Measurements from ENCODE around the gene SPN.

- TF ChIP-seq REST (IDR thresholded peaks at IDR 0.05; ENCODE audit: insufficient read depth in 1 of 2, low read depth in 2 of 2, low read length in 2 of 2) = no peak
- TF ChIP-seq POLR2AphosphoS5 (IDR thresholded peaks at IDR 0.05; ENCODE audit: low read depth, low read length) = no peak
- no peak for TF ChIP-seq TAF1 (IDR thresholded peaks at IDR 0.05; ENCODE audit: borderline replicate concordance, insufficient read depth, low read length)
- no peak for TF ChIP-seq SIN3A (IDR thresholded peaks at IDR 0.05; ENCODE audit: borderline replicate concordance, insufficient read depth, low read length)
- no peak for TF ChIP-seq FOXP2 (optimal IDR thresholded peaks at IDR 0.05; ENCODE audit: borderline replicate concordance, extremely low read depth, extremely low read length, insufficient read depth)
Measured at GRCh38 chr16:29686740-29687332, 23.8 kb downstream of the SPN start.

All from PFSK-1 (cell line).